Measurements from ENCODE around the gene FURIN.

FURIN gene

GRCh38 chr15:90838139-90838538 lies 30.2 kb upstream of the FURIN start:
- no peak for DNase-seq (ENCODE audit: low read depth in 1 of 2, low spot score in 1 of 2)
- TF ChIP-seq, protein P1, sequence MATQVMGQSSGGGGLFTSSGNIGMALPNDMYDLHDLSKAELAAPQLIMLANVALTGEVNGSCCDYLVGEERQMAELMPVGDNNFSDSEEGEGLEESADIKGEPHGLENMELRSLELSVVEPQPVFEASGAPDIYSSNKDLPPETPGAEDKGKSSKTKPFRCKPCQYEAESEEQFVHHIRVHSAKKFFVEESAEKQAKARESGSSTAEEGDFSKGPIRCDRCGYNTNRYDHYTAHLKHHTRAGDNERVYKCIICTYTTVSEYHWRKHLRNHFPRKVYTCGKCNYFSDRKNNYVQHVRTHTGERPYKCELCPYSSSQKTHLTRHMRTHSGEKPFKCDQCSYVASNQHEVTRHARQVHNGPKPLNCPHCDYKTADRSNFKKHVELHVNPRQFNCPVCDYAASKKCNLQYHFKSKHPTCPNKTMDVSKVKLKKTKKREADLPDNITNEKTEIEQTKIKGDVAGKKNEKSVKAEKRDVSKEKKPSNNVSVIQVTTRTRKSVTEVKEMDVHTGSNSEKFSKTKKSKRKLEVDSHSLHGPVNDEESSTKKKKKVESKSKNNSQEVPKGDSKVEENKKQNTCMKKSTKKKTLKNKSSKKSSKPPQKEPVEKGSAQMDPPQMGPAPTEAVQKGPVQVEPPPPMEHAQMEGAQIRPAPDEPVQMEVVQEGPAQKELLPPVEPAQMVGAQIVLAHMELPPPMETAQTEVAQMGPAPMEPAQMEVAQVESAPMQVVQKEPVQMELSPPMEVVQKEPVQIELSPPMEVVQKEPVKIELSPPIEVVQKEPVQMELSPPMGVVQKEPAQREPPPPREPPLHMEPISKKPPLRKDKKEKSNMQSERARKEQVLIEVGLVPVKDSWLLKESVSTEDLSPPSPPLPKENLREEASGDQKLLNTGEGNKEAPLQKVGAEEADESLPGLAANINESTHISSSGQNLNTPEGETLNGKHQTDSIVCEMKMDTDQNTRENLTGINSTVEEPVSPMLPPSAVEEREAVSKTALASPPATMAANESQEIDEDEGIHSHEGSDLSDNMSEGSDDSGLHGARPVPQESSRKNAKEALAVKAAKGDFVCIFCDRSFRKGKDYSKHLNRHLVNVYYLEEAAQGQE (IDR thresholded peaks at IDR 0.05; ENCODE audit: insufficient replicate concordance, low read depth) = no peak
- TF ChIP-seq SPI1 (IDR thresholded peaks at IDR 0.05; ENCODE audit: borderline replicate concordance, low read depth) = no peak
- TF ChIP-seq POLR2AphosphoS5 (IDR thresholded peaks at IDR 0.05; ENCODE audit: low read depth) = no peak
- TF ChIP-seq GABPA (IDR thresholded peaks at IDR 0.05; ENCODE audit: low read depth) = no peak
- no peak for TF ChIP-seq CTCF (IDR thresholded peaks at IDR 0.05; ENCODE audit: insufficient read depth, low read length)
- Histone ChIP-seq H3K27ac (replicated peaks) (no peak overlapping the region), H3K4me3 (replicated peaks; ENCODE audit: insufficient read depth, low read length) (no peak overlapping the region), H3K27me3 (ENCODE audit: insufficient read depth, poor library complexity, severe bottlenecking) (no peaks in the 10 kb centered on the region)

DNA sequence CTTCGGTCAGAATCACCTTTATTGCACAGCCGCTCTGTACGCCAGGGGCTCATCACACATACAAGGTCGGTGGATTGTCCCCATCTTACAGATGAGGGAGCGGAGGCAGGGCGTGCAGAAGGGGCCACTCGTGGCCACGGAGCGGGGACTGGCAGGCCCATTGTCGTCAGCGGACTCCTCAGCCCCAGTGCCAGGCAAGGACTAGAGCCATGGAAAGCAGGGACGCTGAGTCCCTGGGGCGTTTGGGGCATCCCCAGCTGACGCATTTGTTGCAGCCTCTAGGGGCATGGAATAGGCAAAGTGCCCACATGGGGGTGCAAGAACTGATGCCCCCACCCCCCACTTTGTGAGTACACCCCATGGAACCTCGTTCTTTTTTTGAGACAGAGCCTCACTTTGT lies 29.8 kb upstream of the FURIN start:
- no peak for TF ChIP-seq CTCF (IDR thresholded peaks at IDR 0.05; ENCODE audit: insufficient read depth, low read length)
- TF ChIP-seq GABPA (IDR thresholded peaks at IDR 0.05; ENCODE audit: low read depth) = no peak
- no peak for TF ChIP-seq SPI1 (IDR thresholded peaks at IDR 0.05; ENCODE audit: borderline replicate concordance, low read depth)
- no peak for TF ChIP-seq POLR2AphosphoS5 (IDR thresholded peaks at IDR 0.05; ENCODE audit: low read depth)
- TF ChIP-seq, protein P1 (IDR thresholded peaks at IDR 0.05; ENCODE audit: insufficient replicate concordance, low read depth) = no peak
- Histone ChIP-seq H3K4me3 (replicated peaks; ENCODE audit: insufficient read depth, low read length) (no peak overlapping the region), H3K27ac (replicated peaks) (no peak overlapping the region), H3K27me3 (ENCODE audit: insufficient read depth, poor library complexity, severe bottlenecking) (no peaks in the 10 kb centered on the region)
- no peak for DNase-seq (ENCODE audit: low read depth in 1 of 2, low spot score in 1 of 2)

DNA sequence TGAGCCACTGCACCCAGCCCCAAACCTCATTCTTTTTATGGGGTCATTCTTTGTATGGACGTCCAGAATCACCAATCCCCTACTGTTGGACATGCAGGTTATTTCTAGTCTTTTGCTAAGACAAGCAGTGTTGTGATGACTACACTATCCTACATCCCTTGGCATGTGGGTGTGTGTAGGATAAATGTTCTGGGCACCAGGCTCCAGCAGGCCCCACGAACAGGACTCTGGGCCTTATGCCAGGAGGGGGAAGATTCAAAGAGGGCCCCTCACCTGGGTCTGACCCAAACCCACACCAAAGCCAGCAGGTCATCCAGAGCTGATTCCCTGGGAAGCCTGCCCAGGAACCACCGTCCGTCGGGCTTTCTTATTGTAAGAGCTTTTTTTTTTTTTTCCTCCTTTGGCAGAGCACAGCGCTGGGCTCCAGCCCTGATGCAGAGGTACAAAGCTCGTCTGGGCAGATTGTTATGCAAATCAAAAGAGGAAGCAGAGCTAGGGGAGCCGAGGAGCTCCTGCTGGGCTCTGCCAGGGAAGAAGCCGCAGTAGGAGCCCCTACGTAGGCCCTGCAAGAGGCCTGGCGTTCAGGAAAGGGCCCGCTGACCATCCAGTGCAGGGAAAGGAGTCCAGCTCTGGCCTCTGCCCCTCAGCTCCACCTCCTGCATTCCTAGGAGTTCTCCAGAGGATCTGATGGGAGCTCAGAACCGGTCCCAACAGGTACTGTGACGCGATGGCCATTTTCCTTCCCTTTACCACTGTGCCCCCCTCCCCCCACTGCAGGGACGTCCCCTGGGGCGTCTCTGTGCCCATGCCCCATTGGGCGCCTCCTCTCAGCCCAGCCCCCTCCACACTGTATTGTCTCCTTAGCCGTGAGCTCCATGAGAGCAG lies 29.0 kb upstream of the FURIN start:
- no peaks in the 10 kb centered on the region for H3K27me3 ChIP-seq (ENCODE audit: insufficient read depth, poor library complexity, severe bottlenecking)
- TF ChIP-seq, protein P1 (IDR thresholded peaks at IDR 0.05; ENCODE audit: insufficient replicate concordance, low read depth) = no peak
- TF ChIP-seq GABPA (IDR thresholded peaks at IDR 0.05; ENCODE audit: low read depth) (no peak), SPI1 (IDR thresholded peaks at IDR 0.05; ENCODE audit: borderline replicate concordance, low read depth) (peak; percentile 76; the same call in 1 of the 2 replicates), CTCF (IDR thresholded peaks at IDR 0.05; ENCODE audit: insufficient read depth, low read length) (no peak), POLR2AphosphoS5 (IDR thresholded peaks at IDR 0.05; ENCODE audit: low read depth) (0 out of 2 replicates have a peak, but pooled peaks have one; percentile 35)
- H3K4me3 ChIP-seq (replicated peaks; ENCODE audit: insufficient read depth, low read length) = 0 out of 2 replicates have a peak overlapping the region, but pooled peaks have one; percentile 0
- peak; percentile 77 to 91 for DNase-seq (ENCODE audit: low read depth in 1 of 2, low spot score in 1 of 2)
- H3K27ac ChIP-seq (replicated peaks) = peak overlapping the region; percentile 95

All from HL-60 (cell line).